Right lobe of liver (tissue), 6 donors: ENCODE data around the gene FNDC10. TPM values are rescaled to one million over a fixed set of nuclear protein-coding genes. Genes with fewer than 3 reads are reported as not detected.
A peak's percentile ranks its signal among the peaks of the same experiment; 100 is the strongest.

ENCODE experiments used
- ATAC-seq, 4 donors: fragments of 200-7000 bp; cut with Tn5 transposase; one replicate each; pipeline ENCODE4 v1.9.1; 2020; ENCODE audit warnings: mild to moderate bottlenecking in 4 of 4, moderate library complexity in 4 of 4
- DNase-seq, 3 donors: peaks; one replicate each; pipeline ENCODE4 v3.0.0-alpha.2; 2020
- H3K27ac ChIP-seq, 3 donors: fragments of 200-600 bp; one replicate each; pipeline ENCODE4 v1.8.0; 2022
- H3K27me3 ChIP-seq, 2 donors: fragments of 200-600 bp; one replicate each; pipeline ENCODE4 v1.8.0; 2022
- H3K36me3 ChIP-seq, 4 donors: fragments of 200-600 bp; sonication (generic) in 1 of 4; one replicate each; pipeline versions ENCODE4 v1.5.1 to v1.8.0; 2017 to 2022; ENCODE audit warnings: control low read depth in 1 of 4
- H3K4me1 ChIP-seq, 4 donors: fragments of 200-600 bp; sonication (generic) in 1 of 4; one replicate each; pipeline versions ENCODE4 v1.5.1 to v1.8.0; 2017 to 2022; ENCODE audit warnings: control low read depth in 1 of 4
- H3K4me3 ChIP-seq, 3 donors: fragments of 200-600 bp; one replicate each; pipeline ENCODE4 v1.8.0; 2022
- H3K9me3 ChIP-seq, 4 donors: fragments of 200-600 bp; sonication (generic) in 1 of 4; one replicate each; pipeline versions ENCODE4 v1.5.1 to v1.8.0; 2017 to 2022; ENCODE audit warnings: control low read depth in 1 of 4
- CTCF ChIP-seq, 4 donors: fragments of 200-600 bp in 3 of 4; fragments of 450-650 bp in 1 of 4; IDR thresholded peaks; one replicate each; pipeline versions ENCODE4 v1.5.1 to v1.8.0; 2016 to 2022; ENCODE audit warnings: antibody characterized with exemption in 4 of 4, mild to moderate bottlenecking in 2 of 4
- POLR2A ChIP-seq: fragments of 450-650 bp; IDR thresholded peaks from one replicate; pipeline ENCODE4 v1.6.1; 2017; ENCODE audit warnings: antibody characterized with exemption, mild to moderate bottlenecking
- WGBS: methylation state at CpG from one replicate; pipeline ENCODE4 v1.1.6; 2018; ENCODE audit warnings: low coverage, low lambda C conversion rate; ENCODE audit not compliant: insufficient coverage; ENCODE audit errors: missing lambda C conversion rate; 5-methylcytosine and 5-hydroxymethylcytosine counted together
- intact Hi-C, 2 donors: fragments of 100-400 bp; cut with DNase I; formaldehyde crosslinking; loops; one replicate each; pipeline versions ENCODE4 v1.11.2 to v1.14.1; 2022
- total RNA-seq, 6 experiments: library from RNA; depleted of rRNA in 2 of 6; stranded (reverse); fragments of >200 nt in 2 of 6; fragmentation: NEBNext Ultra II Directional in 3 of 6; extraction: Animal tissue kit (Norgen Biotek cat#: 25700) in 3 of 6; gene quantifications; one replicate each; pipeline versions ENCODE4 v1.1.0 to v1.2.4, GENCODE V29; 2016 to 2023
- donor health status: DM: no; HTN: yes; CAD: no.
- donor health status: DM: no; HTN: no; CAD: no.
- donor health status: DM: no; HTN: no; CAD: no.
- donor health status: DM: no; HTN: yes; CAD: no.
- donor health status: DM: no; HTN: yes; CAD: no.

FNDC10 gene
- total RNA-seq, 6 experiments from 2014 or later: 0.09 to 1.6 (median 0.46) TPM

GRCh38 chr1:1554926-1555915 lies 44.7 kb downstream of the FNDC10 start:
- H3K4me3 ChIP-seq: no peak overlapping the region
- DNase-seq: no peak
- ATAC-seq: peak; percentile 51 to 62 (median 54)
- WGBS: 30% methylated on average over 9 of the region's 31 CpGs
- H3K27me3 ChIP-seq: no peaks in the 10 kb centered on the region
- intact Hi-C loops: no loop called here
- no peaks in the 10 kb centered on the region for H3K36me3 ChIP-seq
- peaks cover 0 to 6% (median 0%) of the 10 kb centered on the region in 4 donors for H3K4me1 ChIP-seq
- H3K27ac ChIP-seq: no peak overlapping the region
- H3K9me3 ChIP-seq: no peaks in the 10 kb centered on the region
- TF ChIP-seq CTCF (IDR thresholded peaks at IDR 0.05) (no peak), POLR2A (no peak)

- ATAC-seq (no peak), DNase-seq (no peak)
- WGBS: 20% methylated on average over 1 of the region's 13 CpGs
- H3K9me3 ChIP-seq: no peaks in the 10 kb centered on the region
- no peak overlapping the region for H3K4me3 ChIP-seq
- no peak for TF ChIP-seq POLR2A
- H3K4me1 ChIP-seq: peaks cover 0 to 6% (median 0%) of the 10 kb centered on the region in 4 donors
- H3K36me3 ChIP-seq: no peaks in the 10 kb centered on the region
- intact Hi-C loops: no loop called here
- no peak overlapping the region for H3K27ac ChIP-seq
- no peaks in the 10 kb centered on the region for H3K27me3 ChIP-seq
Observed at GRCh38 chr1:1554550-1554925, 45.4 kb downstream of the FNDC10 start.

GRCh38 chr1:1553821-1554494 lies 46.0 kb downstream of the FNDC10 start:
- TF ChIP-seq CTCF (IDR thresholded peaks at IDR 0.05): no peak
- no peak for TF ChIP-seq POLR2A
- no peaks in the 10 kb centered on the region for H3K9me3 ChIP-seq
- WGBS: 77% methylated on average over 7 of the region's 35 CpGs
- no peaks in the 10 kb centered on the region for H3K36me3 ChIP-seq
- no peaks in the 10 kb centered on the region for H3K27me3 ChIP-seq
- H3K27ac ChIP-seq: no peak overlapping the region
- no peak overlapping the region for H3K4me3 ChIP-seq
- ATAC-seq (no peak), DNase-seq (no peak)
- peaks cover 0 to 6% (median 0%) of the 10 kb centered on the region in 4 donors for H3K4me1 ChIP-seq
- intact Hi-C loops: no loop called here

- Histone ChIP-seq H3K4me3 (no peak overlapping the region), H3K9me3 (no peaks in the 10 kb centered on the region), H3K4me1 (peaks cover 0 to 6% (median 0%) of the 10 kb centered on the region in 4 donors), H3K27me3 (no peaks in the 10 kb centered on the region), H3K36me3 (no peaks in the 10 kb centered on the region), H3K27ac (no peak overlapping the region)
- WGBS: 100% methylated on average over 2 of the region's 10 CpGs
- intact Hi-C loops: no loop called here
- TF ChIP-seq CTCF (IDR thresholded peaks at IDR 0.05) (no peak), POLR2A (no peak)
- ATAC-seq (no peak), DNase-seq (no peak)
Observed at GRCh38 chr1:1552263-1552639, 47.7 kb downstream of the FNDC10 start.
